Smooth muscle cell (in vitro differentiated cells): ENCODE measurements around the gene AGAP2. TPM values are rescaled to one million over a fixed set of nuclear protein-coding genes. Genes with fewer than 3 reads are reported as not detected.

ENCODE experiments used
- DNase-seq: peaks from one replicate; lab custom pipeline; 2025; ENCODE audit not compliant: unreplicated experiment; lab: John Stamatoyannopoulos, UW
- H2AFZ ChIP-seq: fragments of 200-600 bp; sonication (generic); 2 replicates; pipeline ENCODE4 v1.6.0; 2016; ENCODE audit warnings: antibody characterized with exemption, low read depth, mild to moderate bottlenecking
- H3F3A ChIP-seq: fragments of 200-600 bp; sonication (generic); 2 replicates; pipeline ENCODE4 v1.6.0; 2017; ENCODE audit warnings: antibody characterized with exemption, low read depth
- H3K27ac ChIP-seq: fragments of 200-600 bp; sonication (generic); 2 replicates; pipeline ENCODE4 v1.5.1; 2016; ENCODE audit warnings: low read depth, mild to moderate bottlenecking
- H3K27me3 ChIP-seq: fragments of 200-600 bp; sonication (generic); 2 replicates; pipeline ENCODE4 v1.6.1; 2016; ENCODE audit warnings: low read depth, mild to moderate bottlenecking
- H3K36me3 ChIP-seq: fragments of 200-600 bp; sonication (generic); 2 replicates; pipeline ENCODE4 v1.5.1; 2016; ENCODE audit warnings: low read depth
- H3K4me1 ChIP-seq: fragments of 200-600 bp; sonication (generic); 2 replicates; pipeline ENCODE4 v1.5.1; 2016; ENCODE audit warnings: low read depth
- H3K4me2 ChIP-seq: fragments of 200-600 bp; sonication (generic); 2 replicates; pipeline ENCODE4 v1.6.0; 2016; ENCODE audit warnings: mild to moderate bottlenecking
- H3K4me3 ChIP-seq: fragments of 200-600 bp; sonication (generic); 2 replicates; pipeline ENCODE4 v1.5.1; 2016; ENCODE audit warnings: mild to moderate bottlenecking
- H3K79me2 ChIP-seq: fragments of 200-600 bp; sonication (generic); 2 replicates; pipeline ENCODE4 v1.6.0; 2016; ENCODE audit warnings: low read depth, mild to moderate bottlenecking
- H3K9ac ChIP-seq: fragments of 200-600 bp; sonication (generic); 2 replicates; pipeline ENCODE4 v1.6.0; 2016; ENCODE audit warnings: low read depth
- H3K9me3 ChIP-seq: fragments of 200-600 bp; sonication (generic); replicated peaks from 2 replicates; pipeline ENCODE4 v1.5.1; 2016; ENCODE audit warnings: low read depth
- H4K20me1 ChIP-seq: fragments of 200-600 bp; sonication (generic); 2 replicates; pipeline ENCODE4 v1.6.0; 2016; ENCODE audit warnings: low read depth
- WGBS: methylation state at CpG from one replicate; pipeline ENCODE4 v1.1.7; 2016; ENCODE audit warnings: low lambda C conversion rate; 5-methylcytosine and 5-hydroxymethylcytosine counted together
- polyA plus RNA-seq: library from polyadenylated mRNA; unstranded; fragments of >200 nt; fragmentation: Nextera tagmentation; extraction: Ambion mirVana; gene quantifications from 2 replicates; pipeline ENCODE4 v1.2.1, GENCODE V29; 2016
- total RNA-seq: library from RNA; depleted of rRNA; stranded (reverse); fragments of >200 nt; gene quantifications from 2 replicates; pipeline ENCODE4 v1.2.3, GENCODE V29; 2014
- TF ChIP-seq, protein P1 (sequence below): fragments of 200-600 bp; sonication (generic); IDR thresholded peaks from 2 replicates; pipeline ENCODE4 v1.5.1; 2017; ENCODE audit warnings: borderline replicate concordance, mild to moderate bottlenecking, antibody characterized with exemption; ENCODE audit not compliant: insufficient read depth, poor library complexity, severe bottlenecking

AGAP2 gene
- total and polyA plus RNA-seq, 2 experiments from 2014 or later, result not detected

DNA sequence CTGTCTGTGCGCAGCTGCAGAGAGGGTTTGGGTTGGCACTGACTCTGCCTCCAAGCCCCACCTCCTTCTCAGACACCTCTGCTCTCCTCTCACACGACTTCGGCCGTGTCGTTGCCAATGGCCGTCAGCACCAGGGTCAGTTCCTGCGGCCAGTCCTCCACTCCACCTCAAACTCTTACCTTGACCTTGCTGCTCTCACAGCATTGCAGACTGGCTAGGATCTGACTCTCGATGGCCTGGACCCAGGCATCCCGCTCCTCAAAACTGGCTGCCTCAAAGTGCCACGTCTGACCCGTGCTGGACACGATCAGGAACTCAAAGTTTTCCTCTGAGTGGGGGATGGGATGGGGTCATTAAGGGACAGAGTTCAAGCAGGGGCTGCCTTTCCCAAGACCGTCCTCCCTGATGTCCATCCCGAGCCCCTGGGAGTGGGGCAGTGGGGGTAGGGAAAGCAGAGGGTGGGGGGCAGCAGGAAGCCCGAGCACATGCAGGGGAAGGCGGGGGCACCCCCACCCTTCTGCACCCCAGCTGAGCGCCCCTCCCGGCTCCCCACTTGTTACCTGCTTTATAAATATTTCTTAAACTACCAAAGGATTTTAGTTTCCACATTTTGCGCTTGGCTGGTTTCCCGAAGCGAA lies 10.7 kb downstream of the AGAP2 start:
- H3K79me2 ChIP-seq, result no peaks in the 10 kb centered on the region
- H4K20me1 ChIP-seq, result no peaks in the 10 kb centered on the region
- no peak overlapping the region for H3K27ac ChIP-seq
- TF ChIP-seq, protein P1, sequence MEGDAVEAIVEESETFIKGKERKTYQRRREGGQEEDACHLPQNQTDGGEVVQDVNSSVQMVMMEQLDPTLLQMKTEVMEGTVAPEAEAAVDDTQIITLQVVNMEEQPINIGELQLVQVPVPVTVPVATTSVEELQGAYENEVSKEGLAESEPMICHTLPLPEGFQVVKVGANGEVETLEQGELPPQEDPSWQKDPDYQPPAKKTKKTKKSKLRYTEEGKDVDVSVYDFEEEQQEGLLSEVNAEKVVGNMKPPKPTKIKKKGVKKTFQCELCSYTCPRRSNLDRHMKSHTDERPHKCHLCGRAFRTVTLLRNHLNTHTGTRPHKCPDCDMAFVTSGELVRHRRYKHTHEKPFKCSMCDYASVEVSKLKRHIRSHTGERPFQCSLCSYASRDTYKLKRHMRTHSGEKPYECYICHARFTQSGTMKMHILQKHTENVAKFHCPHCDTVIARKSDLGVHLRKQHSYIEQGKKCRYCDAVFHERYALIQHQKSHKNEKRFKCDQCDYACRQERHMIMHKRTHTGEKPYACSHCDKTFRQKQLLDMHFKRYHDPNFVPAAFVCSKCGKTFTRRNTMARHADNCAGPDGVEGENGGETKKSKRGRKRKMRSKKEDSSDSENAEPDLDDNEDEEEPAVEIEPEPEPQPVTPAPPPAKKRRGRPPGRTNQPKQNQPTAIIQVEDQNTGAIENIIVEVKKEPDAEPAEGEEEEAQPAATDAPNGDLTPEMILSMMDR, result no peak
- H3K27me3 ChIP-seq, result peaks cover 83% of the 10 kb centered on the region
- no peaks in the 10 kb centered on the region for H3K9me3 ChIP-seq
- H3K9ac ChIP-seq, result no peak overlapping the region
- no peak for DNase-seq
- no peak overlapping the region for H3K4me2 ChIP-seq
- peaks cover 3% of the 10 kb centered on the region for H3K4me1 ChIP-seq
- no peaks in the 10 kb centered on the region for H3K36me3 ChIP-seq
- 47% methylated on average over 21 of the region's 21 CpGs for WGBS
- H2AFZ ChIP-seq, result no peak overlapping the region
- no peak overlapping the region for H3K4me3 ChIP-seq
- H3F3A ChIP-seq, result no peaks in the 10 kb centered on the region

DNA sequence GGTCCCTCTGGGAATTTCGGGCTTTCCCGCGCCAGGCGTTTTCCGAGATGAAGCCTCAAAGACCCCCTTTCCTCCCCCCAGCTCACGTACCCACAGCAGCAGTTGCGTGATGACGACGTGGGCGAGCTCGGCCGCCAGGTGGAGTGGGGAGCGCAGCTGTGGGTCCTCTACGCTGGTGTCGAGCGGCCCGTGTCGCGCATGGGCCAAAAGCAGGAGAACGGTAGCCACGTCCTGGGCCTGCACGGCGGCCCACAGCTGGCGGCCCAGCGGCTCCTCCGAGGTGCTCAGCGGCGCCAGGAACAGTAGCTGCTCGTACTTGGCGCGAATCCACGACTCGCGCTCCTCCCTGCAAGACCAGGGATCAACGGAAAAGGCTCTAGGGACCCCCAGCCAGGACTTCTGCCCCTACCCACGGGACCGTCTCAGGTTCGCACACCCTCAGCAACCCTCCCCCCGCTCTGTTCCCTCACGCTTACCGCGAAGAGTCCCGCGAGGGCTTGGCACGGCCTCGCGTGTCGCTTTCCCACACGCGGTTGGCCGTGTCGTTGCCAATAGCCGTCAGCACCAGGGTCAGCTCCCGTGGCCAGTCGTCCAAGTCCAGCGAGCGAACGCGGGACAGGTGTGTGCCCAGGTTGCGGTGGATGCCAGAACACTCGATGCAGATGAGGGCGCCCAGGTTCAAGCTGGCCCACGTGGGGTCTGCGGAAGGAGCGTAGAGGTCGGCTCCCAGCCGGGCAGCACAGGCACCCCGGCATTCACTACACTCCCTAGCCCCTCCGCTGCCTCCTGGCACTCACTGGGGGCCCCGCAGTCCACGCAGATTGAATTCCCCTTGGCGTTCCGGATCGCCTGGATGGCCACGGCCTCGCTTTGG lies 11.4 kb downstream of the AGAP2 start:
- TF ChIP-seq, protein P1, result peak; percentile 17
- H3K9me3 ChIP-seq, result no peaks in the 10 kb centered on the region
- no peaks in the 10 kb centered on the region for H3F3A ChIP-seq
- peaks cover 75% of the 10 kb centered on the region for H3K27me3 ChIP-seq
- no peaks in the 10 kb centered on the region for H3K79me2 ChIP-seq
- H2AFZ ChIP-seq, result no peak overlapping the region
- H3K9ac ChIP-seq, result no peak overlapping the region
- DNase-seq, result peak; percentile 15
- no peaks in the 10 kb centered on the region for H3K36me3 ChIP-seq
- peak overlapping the region; percentile 56 for H3K4me3 ChIP-seq
- 17% methylated on average over 75 of the region's 76 CpGs for WGBS
- peaks cover 3% of the 10 kb centered on the region for H3K4me1 ChIP-seq
- peak overlapping the region; percentile 93 for H3K4me2 ChIP-seq
- no peak overlapping the region for H3K27ac ChIP-seq
- H4K20me1 ChIP-seq, result no peaks in the 10 kb centered on the region

DNA sequence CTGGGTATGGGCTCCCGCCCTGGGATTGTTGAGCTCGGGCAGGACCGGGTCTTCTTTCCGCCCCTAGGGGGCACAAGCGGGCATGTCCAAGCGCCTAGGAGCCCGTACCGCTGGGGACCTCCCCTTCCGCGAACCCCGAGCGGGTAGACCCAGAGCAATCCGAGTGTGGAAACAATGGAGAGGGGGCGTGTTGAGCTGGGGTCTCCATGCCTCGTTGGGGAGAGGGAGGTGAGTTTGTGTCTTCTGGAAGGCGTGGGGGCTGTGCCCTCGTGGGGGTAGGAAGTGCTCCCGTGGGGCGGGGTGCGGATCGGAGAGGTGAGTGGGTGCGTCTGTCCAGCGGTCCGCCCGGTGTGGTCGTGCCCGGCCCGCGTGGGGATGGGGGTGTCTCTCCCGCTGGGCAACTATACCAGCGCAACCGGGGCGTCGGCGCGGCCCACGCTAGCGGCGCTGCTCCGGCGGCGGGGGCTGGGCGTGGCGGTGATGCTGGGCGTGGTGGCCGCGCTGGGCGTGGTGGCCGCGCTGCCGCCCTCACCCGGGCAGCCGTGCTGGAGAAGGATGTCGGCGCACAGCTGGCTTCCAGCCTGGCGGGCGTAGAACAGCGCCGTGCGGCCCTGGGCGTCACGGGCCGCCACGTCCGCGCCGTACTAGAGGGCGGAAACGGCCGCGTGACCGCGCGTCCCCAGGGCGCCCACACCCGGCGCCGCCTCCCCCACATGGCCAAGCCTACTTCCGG lies 12.2 kb downstream of the AGAP2 start:
- H3K4me2 ChIP-seq, result peak overlapping the region; percentile 93
- 2% methylated on average over 75 of the region's 79 CpGs for WGBS
- H4K20me1 ChIP-seq, result no peaks in the 10 kb centered on the region
- no peaks in the 10 kb centered on the region for H3K9me3 ChIP-seq
- no peaks in the 10 kb centered on the region for H3K79me2 ChIP-seq
- H3K27me3 ChIP-seq, result peaks cover 67% of the 10 kb centered on the region
- peaks cover 3% of the 10 kb centered on the region for H3K4me1 ChIP-seq
- no peaks in the 10 kb centered on the region for H3F3A ChIP-seq
- peak; percentile 30 for DNase-seq
- peak overlapping the region; percentile 70 for H2AFZ ChIP-seq
- no peaks in the 10 kb centered on the region for H3K36me3 ChIP-seq
- H3K9ac ChIP-seq, result no peak overlapping the region
- TF ChIP-seq, protein P1, result peak; percentile 65
- H3K27ac ChIP-seq, result no peak overlapping the region
- peak overlapping the region; percentile 56 for H3K4me3 ChIP-seq
